GM21786 (cell line): ENCODE measurements around the gene TMEM141.

Source experiments
- ATAC-seq: cut with Tn5 transposase; IDR thresholded peaks from one replicate; pipeline ENCODE4 v1.9.1; 2021; ENCODE audit not compliant: unreplicated experiment

TMEM141 gene

GRCh38 chr9:136790640-136791515 is at the start of gene TMEM141:
Gene TMEM141 (plus strand): TSS chr9:136791344. CDS start chr9:136791371, 27 bp downstream.
- ATAC-seq = peak; percentile 79

GRCh38 chr9:136741883-136742571 is 49.1 kb upstream of the TMEM141 start:
- ATAC-seq = no peak

DNA sequence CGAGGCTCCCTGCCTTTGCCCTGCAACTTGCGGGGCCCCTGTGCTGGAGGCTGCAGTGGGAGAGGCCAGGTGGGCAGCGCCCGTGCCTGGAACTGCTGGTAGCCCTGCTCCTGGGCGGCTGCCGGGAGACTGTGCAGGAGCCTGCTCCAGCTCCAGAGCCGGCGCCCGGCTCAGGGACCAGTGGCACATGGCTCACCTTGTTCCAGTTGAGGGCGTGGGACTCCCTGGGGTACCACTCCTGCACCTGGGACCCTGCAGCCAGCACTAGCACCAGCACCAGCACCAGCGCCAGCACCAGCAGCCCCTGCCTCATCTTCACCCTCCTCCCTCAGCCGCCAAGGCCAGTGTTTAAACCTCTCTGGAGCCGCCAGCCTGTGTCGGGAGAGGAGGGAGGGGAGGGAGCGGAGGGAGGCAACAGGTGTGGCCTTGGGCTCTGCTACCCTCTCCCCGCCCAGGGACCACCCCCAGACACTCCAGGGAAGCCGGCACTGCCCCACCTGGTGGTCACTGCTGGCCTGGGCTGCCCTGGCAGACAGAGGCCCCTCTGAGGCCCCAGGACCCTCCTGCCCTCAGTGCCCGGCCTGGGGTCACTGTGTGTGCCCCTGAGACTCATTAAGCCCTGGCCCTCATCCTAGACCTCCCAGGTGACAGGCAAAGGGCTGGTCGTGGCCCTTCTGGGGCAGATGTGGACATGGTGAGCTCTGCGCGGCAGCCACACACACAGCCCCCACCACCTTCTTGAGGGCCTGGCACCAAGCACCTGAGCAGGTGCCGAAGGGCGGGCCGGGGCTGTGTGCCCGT is 48.4 kb upstream of the TMEM141 start, which contains the start of gene LCN10:
Gene LCN10, minus strand, starts transcription at position 350 of the 801 bp plus-strand sequence. Its CDS starts 37 bp downstream, at position 313.
- ATAC-seq = no peak

- no peak for ATAC-seq
Observed at GRCh38 chr9:136743639-136744211, 47.4 kb upstream of the TMEM141 start.

GRCh38 chr9:136744773-136745172 is 46.4 kb upstream of the TMEM141 start:
- ATAC-seq = no peak

GRCh38 chr9:136745389-136746154 is 45.6 kb upstream of the TMEM141 start:
- ATAC-seq = no peak

DNA sequence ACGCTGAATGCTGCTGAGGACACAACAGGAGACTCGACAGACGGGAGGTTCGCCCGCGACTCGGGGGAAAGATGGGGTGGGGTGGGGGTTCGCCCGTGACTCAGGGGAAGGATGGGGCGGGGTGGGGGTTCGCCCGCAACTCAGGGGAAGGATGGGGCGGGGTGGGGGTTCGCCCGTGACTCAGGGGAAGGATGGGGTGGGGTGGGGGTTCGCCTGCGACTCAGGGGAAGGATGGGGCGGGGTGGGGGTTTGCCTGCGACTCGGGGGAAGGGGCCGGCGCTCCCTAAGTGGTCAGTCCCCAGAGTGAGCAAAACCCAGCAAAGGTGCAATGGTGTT is 45.0 kb upstream of the TMEM141 start:
- ATAC-seq = no peak

- no peak for ATAC-seq
Observed at GRCh38 chr9:136746621-136747020, 44.5 kb upstream of the TMEM141 start.

GRCh38 chr9:136747161-136748060 is 43.7 kb upstream of the TMEM141 start:
- no peak for ATAC-seq

GRCh38 chr9:136748201-136748600 is 42.9 kb upstream of the TMEM141 start, which contains the start of gene LCN6:
Gene LCN6 (minus strand): TSS chr9:136748525. CDS start chr9:136748483, 42 bp downstream.
- ATAC-seq = no peak

DNA sequence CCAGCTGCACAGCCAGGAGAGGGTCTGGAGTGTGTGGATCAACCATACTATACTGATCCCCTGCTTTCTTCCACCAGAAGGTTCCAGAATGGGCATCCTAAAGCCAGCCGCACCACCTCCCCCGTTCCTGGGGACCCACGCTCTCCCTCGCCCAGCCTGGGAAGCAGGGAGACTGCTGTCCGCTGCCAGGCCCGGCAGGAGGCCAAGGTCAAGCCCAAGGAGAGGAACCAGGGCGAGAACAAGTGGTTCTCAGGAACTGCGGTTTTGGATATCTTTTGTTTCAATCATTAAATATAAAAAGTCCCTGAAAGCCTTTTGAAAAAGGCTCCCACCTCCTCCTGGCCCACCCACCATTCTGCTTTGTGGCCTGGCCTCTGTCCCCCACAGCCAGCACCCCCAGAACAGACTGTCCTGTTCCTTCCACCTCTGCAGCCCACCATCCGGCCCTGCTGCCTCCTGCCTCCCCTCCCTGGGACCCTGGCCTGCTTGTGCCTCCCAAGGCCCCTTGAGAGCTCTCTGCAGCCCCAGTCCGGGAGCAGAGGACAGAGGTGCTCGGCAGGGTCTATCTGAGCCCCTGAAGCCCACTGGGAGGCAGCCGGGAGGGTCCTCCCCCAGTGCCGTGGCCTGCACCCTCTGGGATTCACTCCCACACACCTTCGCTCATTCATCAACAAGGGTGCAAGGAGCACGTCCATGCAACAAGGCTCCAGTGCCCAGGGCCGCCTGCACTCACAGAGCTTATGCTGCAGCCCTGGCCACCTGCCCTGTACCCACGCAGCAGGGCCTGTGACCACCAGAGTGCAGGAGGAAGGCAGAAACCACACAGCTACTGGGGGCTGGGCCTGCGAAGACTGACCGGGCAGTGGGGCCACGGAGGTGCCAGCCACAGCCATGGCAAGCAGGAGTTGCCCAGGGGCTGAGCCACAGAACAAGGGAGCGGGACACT is 42.2 kb upstream of the TMEM141 start:
- ATAC-seq = no peak

DNA sequence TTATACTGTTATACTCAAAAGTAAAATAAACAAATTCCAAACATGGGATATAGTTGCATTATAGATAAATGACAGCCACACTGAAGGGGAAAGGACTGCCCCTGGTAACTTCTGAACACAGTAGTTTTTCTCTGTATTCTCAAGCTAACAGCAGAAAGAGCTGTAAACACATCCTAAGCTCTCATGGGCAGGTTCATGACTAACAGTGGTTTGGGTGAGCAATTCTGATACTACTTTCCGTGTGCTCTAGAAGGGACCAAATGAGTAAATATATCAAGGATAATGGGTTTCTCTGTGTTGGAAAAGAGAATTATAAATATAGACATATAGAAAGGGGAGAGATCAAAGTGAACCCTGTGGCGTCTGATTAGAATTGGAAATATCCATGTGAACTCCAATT is 40.6 kb upstream of the TMEM141 start:
- ATAC-seq = no peak

GRCh38 chr9:136751244-136751643 is 39.9 kb upstream of the TMEM141 start:
- no peak for ATAC-seq

DNA sequence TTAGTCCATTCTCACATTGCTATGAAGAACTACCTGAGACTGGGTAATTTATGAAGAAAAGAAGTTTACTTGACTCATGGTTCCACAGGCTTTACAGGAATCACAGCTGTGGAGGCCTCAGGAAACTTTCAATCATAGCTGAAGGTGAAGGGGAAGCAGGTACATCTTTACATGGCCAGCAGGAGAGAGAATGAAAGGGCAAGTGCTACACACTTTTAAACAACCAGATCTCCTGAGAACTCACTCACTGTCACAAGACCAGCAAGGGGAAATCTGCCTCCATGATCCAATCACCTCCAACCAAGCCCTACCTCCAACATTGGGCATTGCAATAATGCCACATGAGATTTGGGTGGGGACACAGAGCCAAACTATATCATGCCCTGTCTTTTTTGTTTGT is 39.3 kb upstream of the TMEM141 start:
- no peak for ATAC-seq

DNA sequence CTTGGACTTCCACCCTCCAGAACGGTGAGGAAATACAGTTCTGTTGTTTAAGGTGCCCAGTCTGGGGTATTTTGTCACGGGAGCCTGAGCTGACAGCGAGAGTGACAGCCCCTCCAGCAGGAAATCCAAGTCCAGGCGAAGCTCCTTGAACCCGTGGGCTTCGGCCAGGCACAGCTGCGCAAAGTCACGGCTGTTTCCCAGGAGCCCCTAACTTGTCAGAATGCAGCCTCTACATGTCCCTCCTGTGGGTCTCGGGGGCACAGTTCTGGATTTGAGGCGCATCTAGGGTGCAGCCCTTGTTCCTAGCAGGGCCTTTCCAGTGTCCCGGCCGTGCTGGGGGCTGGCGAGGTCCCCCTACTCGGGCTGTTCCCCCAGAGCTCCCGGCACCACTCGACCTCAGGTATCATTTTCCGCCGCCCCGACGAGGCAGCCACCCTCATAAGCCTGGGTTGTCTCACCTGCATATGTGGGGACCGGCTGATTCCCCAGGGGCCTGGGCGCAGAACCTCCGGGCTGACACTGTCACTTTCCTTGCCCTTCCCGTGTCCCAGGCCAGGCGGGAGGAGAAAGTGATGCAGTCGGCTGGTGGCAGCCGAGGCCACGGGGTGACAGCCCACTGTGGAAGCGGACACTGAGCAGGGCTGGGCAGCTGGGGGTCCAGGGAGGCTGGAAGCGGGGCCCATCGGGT is 37.6 kb upstream of the TMEM141 start:
- ATAC-seq = no peak

- no peak for ATAC-seq
Observed at GRCh38 chr9:136754059-136754572, 37.0 kb upstream of the TMEM141 start.

- ATAC-seq = no peak
Observed at GRCh38 chr9:136754626-136755301, 36.4 kb upstream of the TMEM141 start.
